A549 treated with Hydrocortisone at 1 μM for 4 hours (cell line): ENCODE measurements around the gene GAB2. TPM values are rescaled to one million over a fixed set of nuclear protein-coding genes. Genes with fewer than 3 reads are reported as not detected.

ENCODE experiments used
- total RNA-seq: library from RNA; stranded (reverse); fragments of 200-300 nt; extraction: Qiagen RNA extraction; gene quantifications from 5 replicates; pipeline ENCODE4 v1.2.3, GENCODE V29; 2022

Gene GAB2
- total RNA-seq = 3.0 to 5.6 TPM (median 4.3 TPM) in 5 replicates

GRCh38 chr11:78417175-78417887 lies at the start of gene GAB2:
Gene GAB2, minus strand, starts transcription at chr11:78417820. Its CDS starts 100 bp downstream, at chr11:78417720.

GRCh38 chr11:78188286-78189173 lies 229.1 kb downstream of the GAB2 start, which contains the start of the genes KCTD21 and USP35:
Gene KCTD21, minus strand, starts transcription at chr11:78188626. Its CDS starts 14,072 bp downstream, at chr11:78174554.
Gene USP35, plus strand, starts transcription at chr11:78188919. Its CDS starts 7,327 bp downstream, at chr11:78196246.

Other genes with a start within 250 kb of the GAB2 start
- gene KCTD21, start 229.2 kb downstream of the GAB2 start, total RNA-seq = 7.4 to 9.1 TPM (median 7.9 TPM) in 5 replicates
- gene USP35, start 228.9 kb downstream of the GAB2 start, total RNA-seq = 6.6 to 8.6 TPM (median 7.6 TPM) in 5 replicates
- gene NARS2, start 157.0 kb upstream of the GAB2 start, total RNA-seq = 14.6 to 20.6 TPM (median 17.5 TPM) in 5 replicates